SK-N-SH treated with all-trans-retinoic acid at 6 μM for 48 hours (cell line): Measurements from ENCODE around the gene PXYLP1.

Experiments
- ATAC-seq: fragments of 200-7000 bp; cut with Tn5 transposase; 3 replicates; pipeline ENCODE4 v1.9.1; 2020; ENCODE audit warnings: mild to moderate bottlenecking, moderate library complexity
- ARNTL ChIP-seq: fragments of 450-650 bp; formaldehyde crosslinking; IDR thresholded peaks from 2 replicates; pipeline ENCODE4 v1.5.0; 2020; ENCODE audit warnings: low read depth, mild to moderate bottlenecking, moderate library complexity, borderline replicate concordance
- BACH2 ChIP-seq: fragments of 250-450 bp; sonication (Bioruptor Pico); IDR thresholded peaks from 2 replicates; pipeline ENCODE4 v1.9.0; 2021; ENCODE audit warnings: mild to moderate bottlenecking, borderline replicate concordance
- CREB5 ChIP-seq: fragments of 250-450 bp; sonication (Bioruptor Pico); IDR thresholded peaks from 2 replicates; pipeline ENCODE4 v1.5.1; 2020; ENCODE audit warnings: low read depth, mild to moderate bottlenecking, moderate library complexity
- CSDC2 ChIP-seq: fragments of 250-450 bp; sonication (Bioruptor Pico); IDR thresholded peaks from 2 replicates; pipeline ENCODE4 v1.5.0; 2020; ENCODE audit warnings: mild to moderate bottlenecking, moderate library complexity
- ISL1 ChIP-seq: fragments of 250-450 bp; sonication (Bioruptor Pico); IDR thresholded peaks from 2 replicates; pipeline ENCODE4 v2.1.2; 2022; ENCODE audit warnings: mild to moderate bottlenecking, moderate library complexity
- OSR1 ChIP-seq: fragments of 250-450 bp; sonication (Bioruptor Pico); IDR thresholded peaks from 2 replicates; pipeline ENCODE4 v1.8.0; 2022; ENCODE audit warnings: moderate library complexity, mild to moderate bottlenecking, inconsistent platforms
- POU6F1 ChIP-seq: fragments of 250-450 bp; sonication (Bioruptor Pico); IDR thresholded peaks from 2 replicates; pipeline ENCODE4 v1.8.0; 2021; ENCODE audit warnings: low read depth, mild to moderate bottlenecking, moderate library complexity, borderline replicate concordance
- SNAI2 ChIP-seq: fragments of 250-450 bp; sonication (Bioruptor Pico); IDR thresholded peaks from 2 replicates; pipeline ENCODE4 v1.5.0; 2020; ENCODE audit warnings: mild to moderate bottlenecking, moderate library complexity
- TCF4 ChIP-seq: fragments of 250-450 bp; sonication (Bioruptor Pico); IDR thresholded peaks from 2 replicates; pipeline ENCODE4 v1.8.0; 2021; ENCODE audit warnings: mild to moderate bottlenecking, moderate library complexity, borderline replicate concordance
- TSHZ2 ChIP-seq: fragments of 250-450 bp; sonication (Bioruptor Pico); IDR thresholded peaks from 2 replicates; pipeline ENCODE4 v1.5.0; 2020; ENCODE audit warnings: mild to moderate bottlenecking, moderate library complexity
- ZC3H10 ChIP-seq: fragments of 250-450 bp; sonication (Bioruptor Pico); IDR thresholded peaks from 2 replicates; pipeline ENCODE4 v1.5.1; 2021; ENCODE audit warnings: mild to moderate bottlenecking, moderate library complexity
- ZFP3 ChIP-seq: fragments of 250-450 bp; sonication (Bioruptor Pico); IDR thresholded peaks from 2 replicates; pipeline ENCODE4 v1.5.0; 2020; ENCODE audit warnings: mild to moderate bottlenecking, moderate library complexity
- ZFP30 ChIP-seq: fragments of 450-650 bp; formaldehyde crosslinking; IDR thresholded peaks from 2 replicates; pipeline ENCODE4 v1.5.0; 2022; ENCODE audit warnings: mild to moderate bottlenecking, moderate library complexity
- ZNF565 ChIP-seq: fragments of 450-650 bp; formaldehyde crosslinking; conservative IDR thresholded peaks from 2 replicates; pipeline ENCODE4 v1.5.0; 2020; ENCODE audit warnings: low read depth, mild to moderate bottlenecking, moderate library complexity
- ZNF8 ChIP-seq: fragments of 450-650 bp; formaldehyde crosslinking; IDR thresholded peaks from 2 replicates; pipeline ENCODE4 v1.5.0; 2020; ENCODE audit warnings: mild to moderate bottlenecking, moderate library complexity

Gene PXYLP1

GRCh38 chr3:141230293-141230692 lies 1.3 kb upstream of the PXYLP1 start:
- ATAC-seq: no peak
- no peak for TF ChIP-seq ISL1 (CRISPR knock-in tag)
- TF ChIP-seq ZNF8 (CRISPR knock-in tag): no peak
- no peak for TF ChIP-seq TCF4 (CRISPR knock-in tag)
- TF ChIP-seq ZFP30 (CRISPR knock-in tag): no peak
- TF ChIP-seq CREB5: no peak
- no peak for TF ChIP-seq OSR1
- TF ChIP-seq CSDC2 (CRISPR knock-in tag): no peak
- no peak for TF ChIP-seq BACH2
- TF ChIP-seq ZFP3 (CRISPR knock-in tag): no peak
- TF ChIP-seq SNAI2 (CRISPR knock-in tag): no peak
- no peak for TF ChIP-seq TSHZ2 (CRISPR knock-in tag)
- no peak for TF ChIP-seq ARNTL (CRISPR knock-in tag)

GRCh38 chr3:141231952-141232823 lies 563 bp downstream of the PXYLP1 start:
- TF ChIP-seq CSDC2 (CRISPR knock-in tag): no peak
- ATAC-seq: peak; percentile 26

- no peak for ATAC-seq
- TF ChIP-seq POU6F1 (CRISPR knock-in tag) (no peak), ZNF565 (CRISPR knock-in tag) (no peak), TSHZ2 (CRISPR knock-in tag) (no peak)
Measured at GRCh38 chr3:141233457-141234161, 2.0 kb downstream of the PXYLP1 start.

- no peak for TF ChIP-seq CSDC2 (CRISPR knock-in tag)
- TF ChIP-seq POU6F1 (CRISPR knock-in tag): no peak
- TF ChIP-seq ZC3H10 (CRISPR knock-in tag): no peak
- TF ChIP-seq OSR1: no peak
- ATAC-seq: no peak
Measured at GRCh38 chr3:141234283-141234682, 2.7 kb downstream of the PXYLP1 start.
